ENCODE measurements around the gene KCNH3.

KCNH3 gene

GRCh38 chr12:49536526-49537071 is 2.2 kb upstream of the KCNH3 start:
- DNase-seq (ENCODE audit: low read depth), result no peak
- no peak overlapping the region for H3K4me3 ChIP-seq (ENCODE audit: low read length)
- TF ChIP-seq CTCF (conservative IDR thresholded peaks at IDR 0.05; ENCODE audit: low read length), result no peak

- TF ChIP-seq CTCF (conservative IDR thresholded peaks at IDR 0.05; ENCODE audit: low read length), result no peak
- DNase-seq (ENCODE audit: low read depth), result no peak
- peak overlapping the region; percentile 35 for H3K4me3 ChIP-seq (ENCODE audit: low read length)
These were observed 1.5 kb upstream of the KCNH3 start for GRCh38 chr12:49537231-49537751.

GRCh38 chr12:49537752-49538509 is 899 bp upstream of the KCNH3 start:
- no peak for TF ChIP-seq CTCF (conservative IDR thresholded peaks at IDR 0.05; ENCODE audit: low read length)
- no peak for DNase-seq (ENCODE audit: low read depth)
- H3K4me3 ChIP-seq (ENCODE audit: low read length), result peak overlapping the region; percentile 35

- no peak for DNase-seq (ENCODE audit: low read depth)
- H3K4me3 ChIP-seq (ENCODE audit: low read length), result no peak overlapping the region
- TF ChIP-seq CTCF (conservative IDR thresholded peaks at IDR 0.05; ENCODE audit: low read length), result no peak
These were observed 787 bp downstream of the KCNH3 start for GRCh38 chr12:49539406-49540228.

- H3K4me3 ChIP-seq (ENCODE audit: low read length), result no peak overlapping the region
- no peak for TF ChIP-seq CTCF (conservative IDR thresholded peaks at IDR 0.05; ENCODE audit: low read length)
- DNase-seq (ENCODE audit: low read depth), result no peak
These were observed 1.7 kb downstream of the KCNH3 start for GRCh38 chr12:49540229-49541139.

GRCh38 chr12:49541140-49541861 is 2.5 kb downstream of the KCNH3 start:
- no peak overlapping the region for H3K4me3 ChIP-seq (ENCODE audit: low read length)
- DNase-seq (ENCODE audit: low read depth), result no peak
- TF ChIP-seq CTCF (conservative IDR thresholded peaks at IDR 0.05; ENCODE audit: low read length), result no peak
